WTC11 (cell line): ENCODE results near the gene ATP8B4. TPM values are rescaled to one million over a fixed set of nuclear protein-coding genes. Genes with fewer than 3 reads are reported as not detected.
"Not testable (repeated sequence)": the region's sequence is repeated elsewhere in the genome, so short reads cannot be mapped to it uniquely, and the experiment has no call there.

Experiments
- ATAC-seq: fragments of 200-7000 bp; cut with Tn5 transposase; 2 replicates; pipeline ENCODE4 v1.10.0; 2021; ENCODE audit warnings: mild to moderate bottlenecking, moderate library complexity
- CTCF ChIA-PET: fragments of 300-600 bp; sonication (Branson Sonifier 250); formaldehyde crosslinking; loops from one replicate; lab custom pipeline; 2021; ENCODE audit warnings: antibody characterized with exemption; lab: Charles Lee
- POLR2A ChIA-PET: fragments of 350-600 bp; sonication (Branson Sonifier 250); formaldehyde crosslinking; loops from one replicate; lab custom pipeline; 2021; ENCODE audit warnings: antibody characterized with exemption; lab: Charles Lee
- DNase-seq: peaks from one replicate; pipeline ENCODE4 v3.0.0; 2021; ENCODE audit warnings: low spot score
- H3K27ac Mint-ChIP-seq: 2 replicates; pipeline ENCODE4 v1.8.0; 2021; ENCODE audit warnings: mixed read lengths
- H3K27me3 Mint-ChIP-seq: 2 replicates; pipeline ENCODE4 v1.8.0; 2021; ENCODE audit warnings: low read depth, mild to moderate bottlenecking, moderate library complexity, mixed read lengths
- H3K36me3 Mint-ChIP-seq: 2 replicates; pipeline ENCODE4 v1.8.0; 2021; ENCODE audit warnings: mixed read lengths
- H3K4me1 Mint-ChIP-seq: 2 replicates; pipeline ENCODE4 v1.8.0; 2022; ENCODE audit warnings: mixed read lengths
- H3K4me3 Mint-ChIP-seq: 2 replicates; pipeline ENCODE4 v1.8.0; 2021; ENCODE audit warnings: mild to moderate bottlenecking, moderate library complexity, mixed read lengths
- H3K9me3 Mint-ChIP-seq: 2 replicates; pipeline ENCODE4 v1.8.0; 2021; ENCODE audit warnings: mixed read lengths
- ARID4B ChIP-seq: sonication (generic); formaldehyde crosslinking; IDR thresholded peaks from 2 replicates; pipeline ENCODE4 v1.8.0; 2023; ENCODE audit warnings: missing genetic modification reagents, mild to moderate bottlenecking, borderline replicate concordance
- ATF6 ChIP-seq: sonication (generic); formaldehyde crosslinking; IDR thresholded peaks from 2 replicates; pipeline ENCODE4 v1.8.1; 2023; ENCODE audit warnings: mild to moderate bottlenecking, missing genetic modification reagents
- CBFB ChIP-seq: sonication (generic); formaldehyde crosslinking; IDR thresholded peaks from 2 replicates; pipeline ENCODE4 v1.8.1; 2022; ENCODE audit warnings: mild to moderate bottlenecking, low read depth, missing genetic modification reagents
- E2F1 ChIP-seq: sonication (generic); formaldehyde crosslinking; IDR thresholded peaks from 2 replicates; pipeline ENCODE4 v1.8.0; 2022; ENCODE audit warnings: mild to moderate bottlenecking, missing genetic modification reagents
- ESRRA ChIP-seq: sonication (generic); formaldehyde crosslinking; IDR thresholded peaks from 2 replicates; pipeline ENCODE4 v1.8.1; 2022; ENCODE audit warnings: mild to moderate bottlenecking, missing genetic modification reagents, borderline replicate concordance
- FOXJ3 ChIP-seq: sonication (generic); formaldehyde crosslinking; IDR thresholded peaks from 2 replicates; pipeline ENCODE4 v1.9.0; 2021; ENCODE audit warnings: missing genetic modification reagents, mild to moderate bottlenecking, borderline replicate concordance
- GRHL2 ChIP-seq: fragments of 250-450 bp; sonication (Bioruptor Pico); IDR thresholded peaks from 2 replicates; pipeline ENCODE4 v1.8.0; 2022; ENCODE audit warnings: mild to moderate bottlenecking, moderate library complexity; ENCODE audit not compliant: insufficient replicate concordance, severe bottlenecking
- KAT7 ChIP-seq: sonication (generic); formaldehyde crosslinking; IDR thresholded peaks from 2 replicates; pipeline ENCODE4 v1.8.1; 2023; ENCODE audit warnings: missing genetic modification reagents, mild to moderate bottlenecking, borderline replicate concordance
- MLX ChIP-seq: sonication (generic); formaldehyde crosslinking; IDR thresholded peaks from 2 replicates; pipeline ENCODE4 v1.8.1; 2023; ENCODE audit warnings: mild to moderate bottlenecking, missing genetic modification reagents, moderate library complexity
- MYBL2 ChIP-seq: sonication (generic); formaldehyde crosslinking; IDR thresholded peaks from 2 replicates; pipeline ENCODE4 v1.8.1; 2023; ENCODE audit warnings: mild to moderate bottlenecking, moderate library complexity, missing genetic modification reagents
- NR2C2 ChIP-seq: sonication (generic); formaldehyde crosslinking; IDR thresholded peaks from 2 replicates; pipeline ENCODE4 v1.8.0; 2022; ENCODE audit warnings: mild to moderate bottlenecking, missing genetic modification reagents
- RELA ChIP-seq: sonication (generic); formaldehyde crosslinking; IDR thresholded peaks from 2 replicates; pipeline ENCODE4 v1.8.1; 2022; ENCODE audit warnings: missing genetic modification reagents, mild to moderate bottlenecking, borderline replicate concordance
- SMAD3 ChIP-seq: sonication (generic); formaldehyde crosslinking; IDR thresholded peaks from 2 replicates; pipeline ENCODE4 v1.8.0; 2022; ENCODE audit warnings: missing genetic modification reagents, mild to moderate bottlenecking, borderline replicate concordance
- TEAD1 ChIP-seq: sonication (generic); formaldehyde crosslinking; IDR thresholded peaks from 2 replicates; pipeline ENCODE4 v1.8.0; 2022; ENCODE audit warnings: mild to moderate bottlenecking, missing genetic modification reagents
- USF2 ChIP-seq: sonication (generic); formaldehyde crosslinking; IDR thresholded peaks from 2 replicates; pipeline ENCODE4 v1.8.1; 2023; ENCODE audit warnings: mild to moderate bottlenecking, missing genetic modification reagents, moderate library complexity
- ZNF121 ChIP-seq: sonication (generic); formaldehyde crosslinking; IDR thresholded peaks from 2 replicates; pipeline ENCODE4 v1.8.0; 2023; ENCODE audit warnings: missing genetic modification reagents
- ZNF138 ChIP-seq: sonication (generic); formaldehyde crosslinking; conservative IDR thresholded peaks from 2 replicates; pipeline ENCODE4 v1.8.1; 2022; ENCODE audit warnings: mild to moderate bottlenecking, moderate library complexity, missing genetic modification reagents
- ZNF281 ChIP-seq: sonication (generic); formaldehyde crosslinking; IDR thresholded peaks from 2 replicates; pipeline ENCODE4 v1.8.0; 2023; ENCODE audit warnings: mild to moderate bottlenecking, missing genetic modification reagents
- ZNF423 ChIP-seq: fragments of 250-450 bp; sonication (Bioruptor Pico); IDR thresholded peaks from 2 replicates; pipeline ENCODE4 v2.1.2; 2022; ENCODE audit warnings: mild to moderate bottlenecking, moderate library complexity
- total RNA-seq: library from RNA; stranded (reverse); gene quantifications from 3 replicates; pipeline ENCODE4 v1.2.3, GENCODE V29; 2021

Gene ATP8B4
- total RNA-seq, 1 experiment from 2014 or later: 0.37 TPM

- H3K27ac Mint-ChIP-seq, H3K27me3 Mint-ChIP-seq, H3K4me3 Mint-ChIP-seq, ATAC-seq, DNase-seq, POLR2A ChIA-PET, H3K4me1 Mint-ChIP-seq, CTCF ChIA-PET: not testable (repeated sequence)
- H3K36me3 Mint-ChIP-seq: peaks cover 14% of the 10 kb centered on the region
- H3K9me3 Mint-ChIP-seq: peaks cover 57% of the 10 kb centered on the region
Observed at GRCh38 chr15:49963033-49963772, 155.8 kb downstream of the ATP8B4 start.

GRCh38 chr15:49962044-49962602 lies 156.9 kb downstream of the ATP8B4 start:
- H3K36me3 Mint-ChIP-seq: peaks cover 14% of the 10 kb centered on the region
- TF ChIP-seq CBFB (CRISPR knock-in tag): no peak
- TF ChIP-seq TEAD1 (CRISPR knock-in tag): no peak
- no peak for TF ChIP-seq FOXJ3
- no peak for TF ChIP-seq SMAD3 (CRISPR knock-in tag)
- no peak for TF ChIP-seq ATF6 (CRISPR knock-in tag)
- no peak for TF ChIP-seq E2F1 (CRISPR knock-in tag)
- TF ChIP-seq MYBL2 (CRISPR knock-in tag): no peak
- no peak for TF ChIP-seq ZNF121
- no peak for TF ChIP-seq KAT7 (CRISPR knock-in tag)
- TF ChIP-seq ARID4B (CRISPR knock-in tag): no peak
- TF ChIP-seq RELA (CRISPR knock-in tag): no peak
- TF ChIP-seq NR2C2: no peak
- no peak for TF ChIP-seq ESRRA (CRISPR knock-in tag)
- TF ChIP-seq ZNF423: no peak
- DNase-seq (no peak), ATAC-seq (no peak)
- POLR2A ChIA-PET: no interaction called here
- H3K4me1 Mint-ChIP-seq: no peaks in the 10 kb centered on the region
- peaks cover 49% of the 10 kb centered on the region for H3K9me3 Mint-ChIP-seq
- CTCF ChIA-PET: no interaction called here
- no peak overlapping the region for H3K4me3 Mint-ChIP-seq
- no peaks in the 10 kb centered on the region for H3K27me3 Mint-ChIP-seq
- H3K27ac Mint-ChIP-seq: no peak overlapping the region

GRCh38 chr15:49953421-49953820 lies 165.6 kb downstream of the ATP8B4 start:
- peak; percentile 15 for DNase-seq
- Mint-ChIP-seq H3K36me3 (peaks cover 6% of the 10 kb centered on the region; the same call in 1 of the 2 replicates), H3K4me1 (no peaks in the 10 kb centered on the region), H3K27ac (no peak overlapping the region), H3K4me3 (no peak overlapping the region), H3K9me3 (peaks cover 32% of the 10 kb centered on the region), H3K27me3 (no peaks in the 10 kb centered on the region; the same call in 1 of the 2 replicates)
- CTCF ChIA-PET: interaction anchor here (0.6 to 1.0 kb wide), 4 partner anchors 50 to 890 kb away, joined by 3 to 4 read pairs (median 3); no protein-coding TSS in a partner anchor
- POLR2A ChIA-PET: no interaction called here
- no peak for ATAC-seq
- TF ChIP-seq USF2 (CRISPR knock-in tag) (no peak), GRHL2 (CRISPR knock-in tag) (no peak), KAT7 (CRISPR knock-in tag) (no peak), MLX (CRISPR knock-in tag) (no peak), ZNF138 (CRISPR knock-in tag) (no peak), ZNF281 (CRISPR knock-in tag) (no peak)
